MCF 10A (cell line): ENCODE measurements around the gene TSPYL4. TPM values are rescaled to one million over a fixed set of nuclear protein-coding genes. Genes with fewer than 3 reads are reported as not detected.

Source experiments
- BruUV-seq: library from RNA; stranded (reverse); fragments of 400-500 nt; replicated peaks from 2 replicates; lab custom pipeline; 2021; lab: Mats Ljungman, UMichigan
- CTCF ChIA-PET: fragments of 300-600 bp; sonication (Branson Sonifier 250); formaldehyde crosslinking; extraction: SDS; loops from one replicate; lab custom pipeline; 2021; ENCODE audit warnings: antibody characterized with exemption, inconsistent platforms; lab: Yijun Ruan, JAX
- POLR2A ChIA-PET: fragments of 300-600, 350-650 bp; sonication (Branson Sonifier 250); formaldehyde crosslinking; extraction: SDS; loops from one replicate; lab custom pipeline; 2020; ENCODE audit warnings: antibody characterized with exemption, inconsistent platforms; lab: Yijun Ruan, JAX
- DNase-seq: peaks from one replicate; pipeline ENCODE4 v3.0.0-alpha.2; 2018; ENCODE audit not compliant: unreplicated experiment
- H3K27ac Mint-ChIP-seq: one replicate; pipeline ENCODE4 v1.8.0; 2022; ENCODE audit warnings: mild to moderate bottlenecking, low read depth, mixed read lengths; ENCODE audit not compliant: unreplicated experiment
- H3K27me3 Mint-ChIP-seq: one replicate; pipeline ENCODE4 v1.8.0; 2022; ENCODE audit warnings: mixed read lengths; ENCODE audit not compliant: insufficient read depth, unreplicated experiment
- H3K36me3 Mint-ChIP-seq: one replicate; pipeline ENCODE4 v1.8.0; 2022; ENCODE audit warnings: mild to moderate bottlenecking, moderate library complexity, mixed read lengths; ENCODE audit not compliant: insufficient read depth, unreplicated experiment
- H3K4me1 Mint-ChIP-seq: one replicate; pipeline ENCODE4 v1.8.0; 2022; ENCODE audit warnings: mixed read lengths; ENCODE audit not compliant: insufficient read depth, unreplicated experiment
- H3K4me3 Mint-ChIP-seq: one replicate; pipeline ENCODE4 v1.8.0; 2022; ENCODE audit warnings: mild to moderate bottlenecking, moderate library complexity, mixed read lengths; ENCODE audit not compliant: unreplicated experiment
- H3K9me3 Mint-ChIP-seq: one replicate; pipeline ENCODE4 v1.8.0; 2022; ENCODE audit warnings: mixed read lengths; ENCODE audit not compliant: unreplicated experiment
- intact Hi-C: fragments of 100-400 bp; cut with micrococcal nuclease; formaldehyde crosslinking; loops from 2 replicates; pipeline ENCODE4 v1.14.1; 2022
- total RNA-seq: library from RNA; stranded (reverse); gene quantifications from 2 replicates; pipeline ENCODE4 v1.2.3, GENCODE V29; 2022
- TF ChIP-seq, protein P1 (sequence below): fragments of 200-600 bp; IDR thresholded peaks from one replicate; pipeline ENCODE4 v1.8.0; 2022; ENCODE audit warnings: antibody characterized with exemption, mild to moderate bottlenecking; ENCODE audit not compliant: unreplicated experiment

TSPYL4 gene
- total RNA-seq, 1 experiment from 2014 or later: 9.1 TPM

DNA sequence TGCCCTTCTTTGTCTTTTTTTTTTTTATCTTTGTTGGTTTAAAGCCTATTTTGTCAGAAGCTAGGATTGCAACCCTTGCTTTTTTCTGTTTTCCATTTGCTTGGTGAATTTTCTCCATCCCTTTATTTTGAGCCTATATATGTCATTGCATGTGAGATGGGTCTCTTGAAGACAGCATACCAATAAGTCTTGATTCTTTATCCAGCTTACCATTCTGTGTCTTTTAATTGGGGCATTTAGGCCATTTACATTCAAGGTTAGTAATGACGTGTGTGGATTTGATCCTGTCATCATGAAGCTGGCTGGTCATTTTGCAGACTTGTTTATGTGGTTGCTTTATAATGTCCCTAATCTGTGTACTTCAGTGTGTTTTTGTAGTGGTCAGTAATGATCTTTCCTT lies 9.5 kb upstream of the TSPYL4 start:
- CTCF ChIA-PET: no interaction called here
- TF ChIP-seq, protein P1, sequence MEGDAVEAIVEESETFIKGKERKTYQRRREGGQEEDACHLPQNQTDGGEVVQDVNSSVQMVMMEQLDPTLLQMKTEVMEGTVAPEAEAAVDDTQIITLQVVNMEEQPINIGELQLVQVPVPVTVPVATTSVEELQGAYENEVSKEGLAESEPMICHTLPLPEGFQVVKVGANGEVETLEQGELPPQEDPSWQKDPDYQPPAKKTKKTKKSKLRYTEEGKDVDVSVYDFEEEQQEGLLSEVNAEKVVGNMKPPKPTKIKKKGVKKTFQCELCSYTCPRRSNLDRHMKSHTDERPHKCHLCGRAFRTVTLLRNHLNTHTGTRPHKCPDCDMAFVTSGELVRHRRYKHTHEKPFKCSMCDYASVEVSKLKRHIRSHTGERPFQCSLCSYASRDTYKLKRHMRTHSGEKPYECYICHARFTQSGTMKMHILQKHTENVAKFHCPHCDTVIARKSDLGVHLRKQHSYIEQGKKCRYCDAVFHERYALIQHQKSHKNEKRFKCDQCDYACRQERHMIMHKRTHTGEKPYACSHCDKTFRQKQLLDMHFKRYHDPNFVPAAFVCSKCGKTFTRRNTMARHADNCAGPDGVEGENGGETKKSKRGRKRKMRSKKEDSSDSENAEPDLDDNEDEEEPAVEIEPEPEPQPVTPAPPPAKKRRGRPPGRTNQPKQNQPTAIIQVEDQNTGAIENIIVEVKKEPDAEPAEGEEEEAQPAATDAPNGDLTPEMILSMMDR: no peak
- no peak for DNase-seq
- peaks cover 9% of the 10 kb centered on the region for H3K9me3 Mint-ChIP-seq
- no peaks in the 10 kb centered on the region for H3K27me3 Mint-ChIP-seq
- POLR2A ChIA-PET: interaction anchor here (2.0 kb wide), 1 partner anchor 16 kb away, joined by 9 read pairs; the partner anchor contains the start of gene TSPYL1
- intact Hi-C loops: no loop called here
- no peak overlapping the region for H3K4me3 Mint-ChIP-seq
- H3K4me1 Mint-ChIP-seq: peaks cover 18% of the 10 kb centered on the region
- H3K27ac Mint-ChIP-seq: no peak overlapping the region
- peaks cover 6% of the 10 kb centered on the region for H3K36me3 Mint-ChIP-seq
- BruUV-seq: no TSS peak

DNA sequence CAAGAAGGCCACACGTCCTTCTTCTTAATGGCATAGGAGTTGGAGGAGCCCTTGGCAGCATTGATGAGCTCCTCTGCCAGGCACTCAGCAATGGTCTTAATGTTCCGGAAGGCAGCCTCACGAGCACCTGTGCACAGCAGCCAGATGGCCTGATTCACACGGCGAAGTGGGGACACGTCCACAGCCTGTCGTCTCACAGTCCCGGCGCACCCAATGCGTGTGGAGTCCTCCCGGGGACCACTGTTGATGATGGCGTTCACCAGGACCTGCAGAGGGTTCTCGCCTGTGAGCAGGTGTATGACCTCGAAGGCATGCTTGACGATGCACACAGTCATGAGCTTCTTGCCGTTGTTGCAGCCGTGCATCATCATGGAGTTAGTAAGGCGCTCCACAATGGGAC lies 4.6 kb upstream of the TSPYL4 start:
- Mint-ChIP-seq H3K36me3 (peaks cover 6% of the 10 kb centered on the region), H3K27ac (no peak overlapping the region), H3K4me3 (no peak overlapping the region), H3K9me3 (peaks cover 9% of the 10 kb centered on the region), H3K4me1 (peaks cover 7% of the 10 kb centered on the region), H3K27me3 (no peaks in the 10 kb centered on the region)
- CTCF ChIA-PET: interaction anchor here (0.7 to 3.7 kb wide), 6 partner anchors 10 to 312 kb away, joined by 3 to 34 read pairs (median 3); no protein-coding TSS in a partner anchor
- no TSS peak for BruUV-seq
- intact Hi-C loops: no loop called here
- DNase-seq: no peak
- POLR2A ChIA-PET: interaction anchor here (0.9 kb wide), 2 partner anchors 14 to 21 kb away, joined by 3 to 4 read pairs; partner anchors contain the start of gene TSPYL1
- TF ChIP-seq, protein P1: no peak

DNA sequence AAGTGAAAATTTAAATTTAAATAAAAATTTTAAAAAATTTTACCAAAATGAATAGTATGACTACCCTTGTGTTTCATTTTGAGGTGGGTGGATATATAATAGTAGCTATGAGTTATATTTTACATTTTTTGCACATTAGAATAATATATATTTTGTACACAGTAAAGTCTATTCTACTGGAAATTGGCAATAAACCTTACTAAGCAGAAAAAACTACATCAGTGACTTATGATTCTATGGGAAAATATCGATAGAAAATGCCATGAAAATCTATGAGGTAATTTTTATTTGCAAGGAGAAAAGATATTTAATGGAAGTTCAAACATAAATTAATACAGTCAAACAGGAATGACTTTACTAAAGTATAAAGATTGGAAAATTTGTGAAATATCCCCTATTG lies 2.8 kb upstream of the TSPYL4 start:
- CTCF ChIA-PET: interaction anchor here (0.7 to 1.7 kb wide), 3 partner anchors 11 to 444 kb away, joined by 4 to 13 read pairs (median 5); no protein-coding TSS in a partner anchor

DNA sequence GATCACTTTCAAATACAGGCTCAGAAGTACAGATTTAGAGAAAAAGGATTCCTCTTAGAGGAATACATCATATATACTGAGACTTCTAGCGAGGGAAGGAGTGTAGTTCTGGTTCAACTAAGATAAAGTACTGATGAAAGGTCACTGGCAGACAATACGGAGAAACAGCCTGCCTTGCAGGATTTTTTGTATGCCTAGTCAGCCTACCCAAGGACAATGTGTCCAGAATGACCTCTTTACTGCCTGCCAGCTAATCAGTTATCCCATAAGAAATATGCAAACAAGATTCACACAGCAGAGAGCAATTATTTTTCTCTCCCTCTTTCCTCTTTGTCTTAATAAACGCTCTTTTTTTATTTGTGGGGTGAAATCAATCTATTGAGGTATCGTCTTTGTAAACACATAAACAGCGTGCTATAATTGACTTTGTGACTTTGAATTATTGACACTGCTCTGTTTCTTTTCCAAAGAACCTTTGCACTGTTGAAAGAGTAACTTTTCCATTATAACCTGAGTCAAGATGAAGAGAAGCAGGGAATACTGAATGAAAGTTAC lies 1.4 kb upstream of the TSPYL4 start:
- no peaks in the 10 kb centered on the region for H3K9me3 Mint-ChIP-seq
- ChIA-PET CTCF (interaction anchor here (1.0 to 2.0 kb wide), 4 partner anchors 12 to 47 kb away, joined by 3 to 13 read pairs (median 10); no protein-coding TSS in a partner anchor), POLR2A (interaction anchor here (0.6 to 6.0 kb wide), 17 partner anchors 11 to 425 kb away, joined by 3 to 69 read pairs (median 6); partner anchors contain the start of genes NT5DC1, RWDD1, TSPYL1 and ZUP1)
- peaks cover 9% of the 10 kb centered on the region for H3K36me3 Mint-ChIP-seq
- H3K4me3 Mint-ChIP-seq: no peak overlapping the region
- intact Hi-C loops: no loop called here
- no peak overlapping the region for H3K27ac Mint-ChIP-seq
- BruUV-seq: no TSS peak
- TF ChIP-seq, protein P1: no peak
- no peaks in the 10 kb centered on the region for H3K27me3 Mint-ChIP-seq
- DNase-seq: no peak
- peaks cover 18% of the 10 kb centered on the region for H3K4me1 Mint-ChIP-seq

More for the DNA sequence above, 2.8 kb upstream of the TSPYL4 start:
- DNase-seq: no peak
- no peak overlapping the region for H3K4me3 Mint-ChIP-seq
- intact Hi-C loops: no loop called here
- no TSS peak for BruUV-seq
- H3K27me3 Mint-ChIP-seq: no peaks in the 10 kb centered on the region
- no peak overlapping the region for H3K27ac Mint-ChIP-seq
- H3K4me1 Mint-ChIP-seq: peaks cover 10% of the 10 kb centered on the region
- POLR2A ChIA-PET: interaction anchor here (0.5 to 6.0 kb wide), 4 partner anchors 11 to 315 kb away, joined by 4 to 69 read pairs (median 4); partner anchors contain the start of gene TSPYL1
- H3K36me3 Mint-ChIP-seq: no peaks in the 10 kb centered on the region
- H3K9me3 Mint-ChIP-seq: no peaks in the 10 kb centered on the region
- TF ChIP-seq, protein P1: no peak
